GM12873 (cell line): ENCODE results near the gene MISP3.

Experiments
- CTCF ChIP-seq: IDR thresholded peaks from 2 replicates; pipeline ENCODE4 v1.5.1; 2012; ENCODE audit warnings: low read depth, mild to moderate bottlenecking, moderate library complexity, low read length, control low read depth; ENCODE audit not compliant: insufficient read depth; ENCODE audit errors: missing control alignments

The MISP3 gene

GRCh38 chr19:14073925-14074838, 1.6 kb downstream of the MISP3 start:
- peak; percentile 8 for TF ChIP-seq CTCF

- TF ChIP-seq CTCF: no peak
These were observed 5.8 kb downstream of the MISP3 start for GRCh38 chr19:14078411-14078810.

- no peak for TF ChIP-seq CTCF
These were observed 8.6 kb downstream of the MISP3 start for GRCh38 chr19:14080887-14081796.

GRCh38 chr19:14081797-14082674, 9.4 kb downstream of the MISP3 start:
- no peak for TF ChIP-seq CTCF

- no peak for TF ChIP-seq CTCF
These were observed 10.0 kb downstream of the MISP3 start for GRCh38 chr19:14082675-14082960.

- no peak for TF ChIP-seq CTCF
These were observed 12.9 kb downstream of the MISP3 start, which contains the start of gene C19orf67 for GRCh38 chr19:14085309-14085995. C19orf67 (minus strand) TSS chr19:14085783; CDS start chr19:14085627, 156 bp downstream.
